ENCODE results near the gene EMD. TPM values are rescaled to one million over a fixed set of nuclear protein-coding genes. Genes with fewer than 3 reads are reported as not detected.
A peak's percentile ranks its signal among the peaks of the same experiment; 100 is the strongest.

The EMD gene
- polyA plus RNA-seq, 1 of the 3 experiments (the other 2 are of a cell fraction), result 68.0 TPM

- no peak for TF ChIP-seq ZBTB33 (IDR thresholded peaks at IDR 0.05; ENCODE audit: borderline replicate concordance, low read depth)
- TF ChIP-seq ELF1 (IDR thresholded peaks at IDR 0.05), result no peak
- TF ChIP-seq NRF1 (IDR thresholded peaks at IDR 0.05; ENCODE audit: low read depth, low read length), result no peak
- no peak for TF ChIP-seq GATA2 (CRISPR knock-in tag; IDR thresholded peaks at IDR 0.05)
- TF ChIP-seq RXRA (IDR thresholded peaks at IDR 0.05; ENCODE audit: borderline replicate concordance, low read depth), result no peak
- TF ChIP-seq GABPA (IDR thresholded peaks at IDR 0.05; ENCODE audit: low read depth), result no peak
- peak; percentile 62 for TF ChIP-seq CHD2 (IDR thresholded peaks at IDR 0.05; ENCODE audit: low read length, partially characterized antibody)
- peak; percentile 68 for TF ChIP-seq RFX5 (IDR thresholded peaks at IDR 0.05; ENCODE audit: low read length)
- TF ChIP-seq PBX3 (IDR thresholded peaks at IDR 0.05), result peak; percentile 100
- no peak for TF ChIP-seq REST (IDR thresholded peaks at IDR 0.05; ENCODE audit: low read depth, low read length)
- TF ChIP-seq FOXJ3 (CRISPR knock-in tag; IDR thresholded peaks at IDR 0.05), result no peak
- TF ChIP-seq CTCF (IDR thresholded peaks at IDR 0.05), result peak; percentile 9; the same call in 1 of the 2 replicates
- TF ChIP-seq NFIC (IDR thresholded peaks at IDR 0.05; ENCODE audit: borderline replicate concordance), result no peak
- no peak for TF ChIP-seq MEF2A (IDR thresholded peaks at IDR 0.05; ENCODE audit: borderline replicate concordance, low read depth)
- TF ChIP-seq SIN3A (IDR thresholded peaks at IDR 0.05; ENCODE audit: borderline replicate concordance, low read depth, low read length), result no peak
- TF ChIP-seq USF1 (IDR thresholded peaks at IDR 0.05; ENCODE audit: borderline replicate concordance, low read depth), result peak; percentile 90
- TF ChIP-seq FOXM1 (IDR thresholded peaks at IDR 0.05; ENCODE audit: low read depth), result no peak
- TF ChIP-seq SMC3 (IDR thresholded peaks at IDR 0.05; ENCODE audit: low read depth, low read length), result no peak
- peak; percentile 49; the same call in 1 of the 2 replicates for TF ChIP-seq POLR2AphosphoS5 (IDR thresholded peaks at IDR 0.05; ENCODE audit: low read depth, low read length)
- TF ChIP-seq MXI1 (IDR thresholded peaks at IDR 0.05; ENCODE audit: low read depth, low read length), result peak; percentile 42; the same call in 1 of the 2 replicates
- no peak for TF ChIP-seq TEAD4 (IDR thresholded peaks at IDR 0.05; ENCODE audit: borderline replicate concordance, insufficient read depth)
- no peak for TF ChIP-seq EZH2phosphoT487 (IDR thresholded peaks at IDR 0.05; ENCODE audit: borderline replicate concordance, low read depth)
Observed at GRCh38 chrX:154428176-154429171, 49.4 kb downstream of the EMD start, which contains the start of gene ATP6AP1 (continued).
